ENCODE results near the gene UTS2B.

The UTS2B gene

GRCh38 chr3:191328383-191328961 is 1.9 kb downstream of the UTS2B start:
- in situ Hi-C loops (cut with MboI; ENCODE audit: low sequenced_read_pairs) = no loop called here

- in situ Hi-C loops (cut with MboI; ENCODE audit: low sequenced_read_pairs) = no loop called here
These were observed 2.8 kb downstream of the UTS2B start for GRCh38 chr3:191327526-191327925.

- in situ Hi-C loops (cut with MboI; ENCODE audit: low sequenced_read_pairs) = no loop called here
These were observed 5.4 kb downstream of the UTS2B start for GRCh38 chr3:191324936-191325335.

- in situ Hi-C loops (cut with MboI; ENCODE audit: low sequenced_read_pairs) = no loop called here
These were observed 9.1 kb downstream of the UTS2B start for GRCh38 chr3:191321019-191321767.

- in situ Hi-C loops (cut with MboI; ENCODE audit: low sequenced_read_pairs) = no loop called here
These were observed 10.0 kb downstream of the UTS2B start for GRCh38 chr3:191320316-191320715.

GRCh38 chr3:191316876-191317603 is 13.3 kb downstream of the UTS2B start:
- in situ Hi-C loops (cut with MboI; ENCODE audit: low sequenced_read_pairs) = no loop called here

- in situ Hi-C loops (cut with MboI; ENCODE audit: low sequenced_read_pairs) = no loop called here
These were observed 16.1 kb downstream of the UTS2B start for GRCh38 chr3:191314109-191314728.

GRCh38 chr3:191313296-191313695 is 17.0 kb downstream of the UTS2B start:
- in situ Hi-C loops (cut with MboI; ENCODE audit: low sequenced_read_pairs) = no loop called here

GRCh38 chr3:191307341-191307740 is 23.0 kb downstream of the UTS2B start:
- in situ Hi-C loops (cut with MboI; ENCODE audit: low sequenced_read_pairs) = no loop called here

GRCh38 chr3:191306428-191306827 is 23.9 kb downstream of the UTS2B start:
- in situ Hi-C loops (cut with MboI; ENCODE audit: low sequenced_read_pairs) = no loop called here

- in situ Hi-C loops (cut with MboI; ENCODE audit: low sequenced_read_pairs) = no loop called here
These were observed 26.7 kb downstream of the UTS2B start for GRCh38 chr3:191303596-191303995.

- in situ Hi-C loops (cut with MboI; ENCODE audit: low sequenced_read_pairs) = no loop called here
These were observed 27.9 kb downstream of the UTS2B start for GRCh38 chr3:191302451-191302850.

- in situ Hi-C loops (cut with MboI; ENCODE audit: low sequenced_read_pairs) = no loop called here
These were observed 28.4 kb downstream of the UTS2B start for GRCh38 chr3:191301782-191302411.

GRCh38 chr3:191301017-191301416 is 29.3 kb downstream of the UTS2B start:
- in situ Hi-C loops (cut with MboI; ENCODE audit: low sequenced_read_pairs) = no loop called here

- in situ Hi-C loops (cut with MboI; ENCODE audit: low sequenced_read_pairs) = no loop called here
These were observed 29.9 kb downstream of the UTS2B start for GRCh38 chr3:191300422-191300821.

- in situ Hi-C loops (cut with MboI; ENCODE audit: low sequenced_read_pairs) = no loop called here
These were observed 31.5 kb downstream of the UTS2B start for GRCh38 chr3:191298846-191299245.

- in situ Hi-C loops (cut with MboI; ENCODE audit: low sequenced_read_pairs) = no loop called here
These were observed 34.2 kb downstream of the UTS2B start for GRCh38 chr3:191296041-191296541.

- in situ Hi-C loops (cut with MboI; ENCODE audit: low sequenced_read_pairs) = no loop called here
These were observed 36.0 kb downstream of the UTS2B start for GRCh38 chr3:191294291-191294690.

- in situ Hi-C loops (cut with MboI; ENCODE audit: low sequenced_read_pairs) = no loop called here
These were observed 37.9 kb downstream of the UTS2B start for GRCh38 chr3:191292243-191293015.

Measured in HL-60/S4 treated with retinoic acid at 250 ng/mL for 4 days and 3 days (cell line).